Astrocyte of the hippocampus (primary cell): ENCODE measurements around the gene GPS2.
A peak's percentile ranks its signal among the peaks of the same experiment; 100 is the strongest.
"Not testable (repeated sequence)": the region's sequence is repeated elsewhere in the genome, so short reads cannot be mapped to it uniquely, and the experiment has no call there.

Experiments used
- DNase-seq: peaks from one replicate; pipeline ENCODE4 v3.0.0; 2011; ENCODE audit warnings: low read depth, low spot score

GPS2 gene

DNA sequence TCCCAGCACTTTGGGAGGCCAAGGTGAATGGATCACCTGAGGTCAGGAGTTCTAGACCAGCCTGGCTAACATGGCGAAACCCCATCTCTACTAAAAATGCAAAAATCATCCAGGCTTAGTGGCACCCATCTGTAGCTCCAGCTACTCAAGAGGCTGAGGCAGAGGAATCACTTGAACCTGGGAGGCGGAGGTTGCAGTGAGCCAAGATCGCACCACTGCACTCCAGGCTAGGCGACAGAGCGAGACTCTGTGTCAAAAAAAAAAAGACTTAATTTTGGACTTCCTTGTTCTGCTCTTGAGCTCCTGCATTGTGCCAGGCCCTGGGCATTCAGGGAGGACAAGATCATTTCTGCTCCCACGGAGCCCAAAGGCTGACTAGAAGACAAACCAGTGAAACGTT lies 22.4 kb upstream of the GPS2 start:
- DNase-seq = not testable (repeated sequence)

DNA sequence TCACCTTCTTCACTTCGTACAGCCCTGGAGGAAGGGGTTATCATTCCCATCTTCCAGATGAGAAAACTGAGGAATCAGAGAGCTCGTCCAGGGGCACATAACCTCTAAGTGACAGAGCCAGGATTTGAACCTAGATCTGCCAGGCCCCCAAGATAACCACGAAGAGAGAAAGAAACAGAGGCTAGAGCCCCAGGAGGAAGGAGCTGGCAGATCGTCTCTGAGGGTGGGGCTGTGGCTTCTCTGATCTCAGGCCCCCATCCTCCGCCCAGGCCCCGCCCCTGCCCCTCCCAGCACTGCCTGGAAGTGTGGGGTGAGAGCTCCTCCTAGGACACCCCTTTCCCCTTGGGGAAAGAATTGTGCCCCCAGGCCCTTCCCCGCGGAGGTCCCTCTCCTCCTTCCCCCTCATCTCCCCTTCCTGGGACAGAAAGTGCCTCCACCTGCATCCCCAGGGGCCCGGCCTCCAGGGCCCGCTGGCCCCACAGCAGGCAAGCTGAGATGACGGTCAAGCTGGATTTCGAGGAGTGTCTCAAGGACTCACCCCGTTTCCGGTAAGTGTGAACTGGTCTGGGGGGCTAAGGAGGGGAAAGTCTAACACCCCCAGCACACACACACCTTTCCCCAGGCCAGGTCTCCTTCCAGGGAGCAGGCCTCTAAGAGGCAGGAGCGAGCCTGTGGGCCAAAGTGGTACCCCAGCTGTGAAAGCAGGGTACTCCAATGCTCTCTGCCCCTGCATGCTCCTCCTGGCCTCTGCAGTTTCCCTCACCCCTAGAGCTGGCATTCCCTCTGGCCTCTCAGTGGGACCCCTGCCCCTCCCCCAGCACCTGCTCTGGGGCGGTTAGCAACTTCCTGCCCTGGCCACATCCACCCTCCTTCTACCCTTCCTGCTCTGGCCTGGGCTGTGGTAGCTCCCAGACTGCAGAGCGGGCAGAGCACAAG lies 21.3 kb upstream of the GPS2 start, which contains the start of gene ACAP1:
TSS of gene ACAP1 (plus strand) at position 290 of the 936 bp plus-strand sequence. CDS start at position 496, 206 bp downstream.
- no peak for DNase-seq

GRCh38 chr17:7335765-7336164 lies 20.6 kb upstream of the GPS2 start:
- not testable (repeated sequence) for DNase-seq

- DNase-seq = no peak
These were observed 19.9 kb upstream of the GPS2 start for GRCh38 chr17:7334938-7335538.

GRCh38 chr17:7332600-7333069 lies 17.5 kb upstream of the GPS2 start:
- not testable (repeated sequence) for DNase-seq

GRCh38 chr17:7332111-7332510 lies 17.0 kb upstream of the GPS2 start:
- no peak for DNase-seq

- no peak for DNase-seq
These were observed 15.5 kb upstream of the GPS2 start for GRCh38 chr17:7330638-7331015.

DNA sequence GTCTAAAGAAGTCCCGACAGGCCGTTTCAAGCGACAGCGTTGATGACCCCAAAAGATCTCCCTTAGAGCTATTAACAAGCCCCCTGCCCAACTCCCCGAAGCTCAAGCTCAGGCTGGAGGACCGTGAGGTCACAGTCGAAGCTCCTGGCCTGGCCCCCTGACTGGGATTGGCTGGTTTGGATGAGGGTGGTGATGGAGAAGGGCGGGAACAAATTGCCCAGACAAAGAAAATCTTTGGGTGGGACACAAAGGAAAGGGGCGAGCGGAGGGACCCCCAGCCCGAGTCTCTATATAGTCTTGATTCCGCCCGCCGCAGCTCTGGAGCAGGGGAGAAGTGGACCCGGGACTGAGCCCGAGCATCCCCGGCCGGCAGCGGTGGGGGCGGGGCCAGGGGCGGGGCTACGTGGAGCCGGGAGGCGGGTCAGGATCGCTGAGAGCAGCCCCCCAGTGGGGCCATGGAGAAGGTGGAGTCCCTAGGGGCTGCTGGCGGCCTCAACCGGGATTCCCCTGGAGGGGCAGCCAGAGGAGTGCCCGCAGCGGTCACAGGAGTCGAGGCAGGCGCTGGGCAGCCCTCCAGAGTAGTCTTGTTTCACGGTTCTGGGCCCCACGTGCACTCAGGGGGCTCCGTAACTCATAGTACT lies 15.0 kb upstream of the GPS2 start:
- DNase-seq = peak; percentile 91

DNA sequence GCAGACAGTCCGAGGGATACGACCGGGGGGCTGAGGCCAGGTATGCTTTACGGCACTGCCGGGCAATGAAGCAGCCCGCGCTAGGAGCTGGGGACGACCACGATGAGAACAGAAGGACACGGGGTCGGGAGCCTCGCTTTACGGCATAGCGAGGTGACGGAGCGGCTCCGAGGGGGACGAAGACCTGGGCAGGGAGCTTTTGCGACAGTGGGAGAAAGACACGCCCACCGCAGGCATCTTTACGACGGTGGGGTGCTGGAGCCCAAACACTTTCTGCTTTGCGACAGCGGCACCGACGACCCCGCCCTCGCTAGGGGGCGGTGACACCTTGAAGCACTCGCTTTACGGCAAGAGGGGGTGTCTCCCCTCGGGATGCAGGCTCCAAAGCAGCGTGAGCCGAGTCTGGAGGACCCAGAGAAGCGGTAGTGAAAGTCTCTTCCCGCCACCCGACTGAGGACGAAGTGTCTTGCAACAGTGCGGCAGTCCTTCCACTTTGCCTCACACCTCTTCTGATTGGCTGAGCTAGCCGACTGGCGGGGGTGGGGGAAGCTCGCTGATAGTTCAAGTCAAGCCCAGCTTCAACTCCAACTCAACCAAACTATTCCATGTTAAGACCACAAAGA lies 14.3 kb upstream of the GPS2 start:
- peak; percentile 99 for DNase-seq

DNA sequence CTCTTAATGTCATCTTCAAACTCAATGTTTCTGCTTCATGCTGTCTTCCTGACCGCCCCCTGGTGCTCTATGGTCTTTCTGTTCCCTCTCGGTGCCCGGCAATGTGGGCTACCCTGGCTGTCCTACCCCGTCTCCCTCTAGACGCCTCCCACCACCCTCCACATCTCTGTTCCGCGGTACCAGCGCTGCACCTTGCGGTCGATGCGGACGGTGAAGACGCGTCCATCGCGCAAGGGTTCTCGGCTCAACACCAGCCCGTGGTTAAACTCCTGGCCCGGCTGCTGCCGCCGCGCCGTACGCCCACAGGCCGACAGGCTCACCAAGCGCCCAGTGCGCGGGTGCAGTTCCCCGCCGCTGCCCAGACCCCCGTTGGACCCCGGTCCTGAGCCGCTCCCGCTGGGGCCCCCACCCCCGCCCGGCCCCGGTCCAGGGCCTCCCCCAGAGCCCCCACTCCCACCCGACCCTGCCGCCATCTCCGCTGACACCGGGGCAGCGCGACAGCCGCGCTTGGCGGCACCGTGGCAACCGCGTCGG lies 13.7 kb upstream of the GPS2 start, which contains the start of gene NEURL4:
TSS of gene NEURL4 (minus strand) at position 496 of the 534 bp plus-strand sequence. CDS start at position 473, 23 bp downstream.
- DNase-seq = no peak

- DNase-seq = no peak
These were observed 12.8 kb upstream of the GPS2 start for GRCh38 chr17:7328009-7328408.

GRCh38 chr17:7327501-7327900 lies 12.3 kb upstream of the GPS2 start:
- DNase-seq = no peak

- DNase-seq = no peak
These were observed 11.9 kb upstream of the GPS2 start for GRCh38 chr17:7327056-7327455.

GRCh38 chr17:7326186-7326585 lies 11.0 kb upstream of the GPS2 start:
- DNase-seq = no peak

- no peak for DNase-seq
These were observed 9.9 kb upstream of the GPS2 start for GRCh38 chr17:7325031-7325528.

DNA sequence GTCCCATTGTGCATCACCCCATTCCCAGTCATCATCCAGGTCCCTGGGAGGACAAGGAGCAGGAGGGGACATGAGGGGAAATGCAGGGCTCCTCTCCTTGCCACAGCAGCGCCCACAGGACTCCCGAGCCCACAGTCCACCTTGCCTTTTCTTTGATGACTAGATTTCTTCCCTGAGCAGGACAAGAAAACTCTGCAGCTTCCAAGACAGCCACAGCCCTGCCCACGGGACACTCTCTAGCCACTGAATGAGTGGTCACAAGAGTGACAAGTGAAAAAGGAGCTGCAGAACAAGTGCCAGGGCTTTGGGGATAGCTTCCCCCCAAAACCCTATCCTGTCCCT lies 9.2 kb upstream of the GPS2 start:
- DNase-seq = no peak

DNA sequence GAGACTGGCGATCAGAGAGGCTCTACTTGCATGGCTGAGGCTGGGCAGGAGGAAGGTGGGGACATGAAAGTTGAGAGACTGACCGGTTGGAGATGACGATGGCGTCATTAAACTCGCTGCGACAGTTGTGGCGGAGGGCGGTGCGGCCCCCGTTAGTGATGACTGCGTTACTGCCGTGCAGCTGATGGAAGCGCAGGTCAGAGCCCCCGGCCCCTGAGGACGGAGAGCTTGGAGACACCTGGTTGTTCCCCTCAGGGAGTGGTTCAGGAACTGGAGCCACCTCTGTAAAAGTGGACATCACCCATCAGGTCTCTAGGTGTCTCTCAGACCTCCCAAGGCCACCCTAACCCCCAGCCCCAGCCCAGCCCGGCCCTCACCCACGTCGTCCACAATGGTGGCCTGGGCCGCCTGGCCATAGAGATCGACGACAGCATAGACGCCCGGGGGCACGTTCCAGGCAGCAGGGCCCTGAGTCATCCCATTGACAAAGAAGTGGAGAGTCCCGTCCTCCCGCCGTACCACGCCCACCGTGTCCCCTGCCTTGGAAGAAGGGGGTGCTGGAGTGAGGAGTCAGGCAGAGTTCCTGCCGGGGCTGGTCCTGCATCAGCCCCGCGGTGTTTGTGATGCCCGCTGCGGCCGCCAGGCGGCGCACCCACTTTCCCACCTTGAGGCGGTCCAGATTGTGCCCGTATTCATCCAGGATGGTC lies 8.7 kb upstream of the GPS2 start:
- DNase-seq = peak; percentile 77

- DNase-seq = no peak
These were observed 7.5 kb upstream of the GPS2 start for GRCh38 chr17:7322520-7323194.

GRCh38 chr17:7321466-7321865 lies 6.3 kb upstream of the GPS2 start:
- DNase-seq = no peak
